HTERT RPE-1 (cell line): ENCODE measurements around the gene TENM4.

Experiments
- in situ Hi-C: fragments of 300-500 bp; cut with MboI; formaldehyde crosslinking; loops from 4 replicates; pipeline ENCODE4 v1.14.3; 2020; ENCODE audit warnings: low sequenced_read_pairs

TENM4 gene

GRCh38 chr11:79393362-79394043 lies 47.3 kb downstream of the TENM4 start:
- in situ Hi-C loops = no loop called here

GRCh38 chr11:79392161-79392560 lies 48.7 kb downstream of the TENM4 start:
- in situ Hi-C loops = no loop called here

- in situ Hi-C loops = no loop called here
Observed at GRCh38 chr11:79390923-79391322, 49.9 kb downstream of the TENM4 start.

GRCh38 chr11:79390477-79390876 lies 50.4 kb downstream of the TENM4 start:
- in situ Hi-C loops = no loop called here

GRCh38 chr11:79388201-79388600 lies 52.6 kb downstream of the TENM4 start:
- in situ Hi-C loops = no loop called here

- in situ Hi-C loops = no loop called here
Observed at GRCh38 chr11:79383874-79384273, 57.0 kb downstream of the TENM4 start.

GRCh38 chr11:79382301-79383050 lies 58.4 kb downstream of the TENM4 start:
- in situ Hi-C loops = no loop called here

GRCh38 chr11:79381036-79381435 lies 59.8 kb downstream of the TENM4 start:
- in situ Hi-C loops = no loop called here

- in situ Hi-C loops = no loop called here
Observed at GRCh38 chr11:79377406-79377805, 63.4 kb downstream of the TENM4 start.

- in situ Hi-C loops = no loop called here
Observed at GRCh38 chr11:79375818-79376550, 64.8 kb downstream of the TENM4 start.

- in situ Hi-C loops = no loop called here
Observed at GRCh38 chr11:79374727-79375126, 66.1 kb downstream of the TENM4 start.

- in situ Hi-C loops = no loop called here
Observed at GRCh38 chr11:79371724-79372123, 69.1 kb downstream of the TENM4 start.

- in situ Hi-C loops = no loop called here
Observed at GRCh38 chr11:79371152-79371551, 69.7 kb downstream of the TENM4 start.

GRCh38 chr11:79369055-79369454 lies 71.8 kb downstream of the TENM4 start:
- in situ Hi-C loops = no loop called here

- in situ Hi-C loops = no loop called here
Observed at GRCh38 chr11:79367844-79368243, 73.0 kb downstream of the TENM4 start.

GRCh38 chr11:79366218-79366617 lies 74.6 kb downstream of the TENM4 start:
- in situ Hi-C loops = no loop called here

- in situ Hi-C loops = no loop called here
Observed at GRCh38 chr11:79363861-79364378, 76.9 kb downstream of the TENM4 start.

- in situ Hi-C loops = no loop called here
Observed at GRCh38 chr11:79363256-79363655, 77.6 kb downstream of the TENM4 start.

GRCh38 chr11:79362821-79363220 lies 78.0 kb downstream of the TENM4 start:
- in situ Hi-C loops = no loop called here

GRCh38 chr11:79362206-79362757 lies 78.5 kb downstream of the TENM4 start:
- in situ Hi-C loops = no loop called here

GRCh38 chr11:79358258-79358657 lies 82.6 kb downstream of the TENM4 start:
- in situ Hi-C loops = no loop called here
